HG03354 (cell line): ENCODE data around the gene RYR3.

Source experiments
- ATAC-seq: cut with Tn5 transposase; IDR thresholded peaks from one replicate; pipeline ENCODE4 v1.9.1; 2021; ENCODE audit warnings: mild to moderate bottlenecking; ENCODE audit not compliant: unreplicated experiment, poor library complexity, severe bottlenecking

RYR3 gene

DNA sequence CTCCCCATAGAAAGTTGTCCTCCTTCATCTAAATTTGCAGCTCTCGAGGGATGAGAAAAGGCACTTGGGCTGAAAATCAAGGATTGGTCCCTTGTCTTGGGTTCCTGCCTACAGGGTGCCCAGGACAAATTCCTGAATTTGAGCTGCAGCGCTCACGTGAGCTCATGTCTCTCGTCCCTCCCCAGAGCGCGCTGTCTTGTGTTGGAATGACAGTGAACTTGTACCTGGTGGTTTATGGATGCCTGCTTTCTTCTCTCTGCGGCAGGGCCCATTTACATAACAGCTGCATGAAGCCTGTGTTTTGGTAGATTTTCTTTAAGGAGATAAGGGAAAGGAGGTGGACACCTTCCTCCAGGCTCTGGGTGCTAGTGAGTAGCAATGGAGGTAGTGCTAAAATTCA is 4.3 kb downstream of the RYR3 start:
- no peak for ATAC-seq

DNA sequence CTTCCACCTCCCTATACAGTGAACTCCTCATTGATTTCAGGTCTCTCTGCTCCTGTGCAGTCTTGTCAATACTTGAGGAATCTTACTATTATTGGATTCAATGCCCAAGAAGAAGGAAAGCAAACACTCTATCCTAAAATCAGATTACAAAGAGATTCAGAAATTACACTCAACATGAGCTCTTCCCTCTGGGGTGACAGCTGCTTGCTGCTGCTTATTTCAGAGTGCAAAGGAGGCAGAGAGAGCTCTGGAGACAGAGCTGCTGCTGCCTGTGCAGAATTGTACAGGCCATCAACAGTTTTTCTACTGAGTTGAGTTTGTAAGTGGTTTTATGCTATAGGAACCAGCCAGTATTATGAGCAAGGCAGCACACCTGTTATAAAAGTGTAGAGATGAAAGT is 7.1 kb downstream of the RYR3 start:
- no peak for ATAC-seq

DNA sequence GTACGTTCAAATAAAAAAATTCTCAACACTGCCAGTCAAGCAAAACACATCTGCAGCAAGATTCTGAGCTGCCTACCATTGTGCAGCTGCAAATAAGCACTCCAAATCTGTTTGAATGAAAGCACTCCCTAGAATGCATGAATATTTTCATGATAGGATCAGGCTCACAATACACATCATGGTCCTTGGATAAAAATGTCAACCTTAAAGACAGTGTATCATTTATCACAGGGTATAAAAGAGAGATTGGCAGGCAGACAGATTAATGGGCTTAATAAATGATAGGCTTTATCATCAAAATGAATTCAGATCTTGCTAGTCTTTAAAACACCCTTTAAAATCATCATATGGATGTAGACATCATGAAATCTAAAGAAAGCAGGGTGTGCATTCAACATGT is 9.2 kb downstream of the RYR3 start:
- no peak for ATAC-seq

DNA sequence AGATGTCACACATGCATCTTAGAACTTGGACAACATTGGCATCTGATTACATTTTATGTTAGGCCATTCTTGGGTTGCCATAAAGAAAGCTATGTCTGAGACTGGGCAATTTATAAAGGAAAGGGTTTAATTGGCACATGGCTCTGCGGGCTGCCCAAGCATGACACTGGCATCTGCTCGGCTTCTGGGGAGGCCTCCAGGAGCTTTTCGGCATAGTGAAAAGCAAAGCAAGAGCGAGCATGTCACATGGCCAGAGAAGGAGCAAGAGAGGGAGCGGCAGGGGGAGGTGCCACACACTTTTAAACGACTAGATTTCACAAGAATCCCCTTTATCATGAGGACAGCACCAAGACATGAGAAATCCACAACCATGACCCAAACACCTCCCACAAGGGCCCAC is 11.3 kb downstream of the RYR3 start:
- no peak for ATAC-seq

DNA sequence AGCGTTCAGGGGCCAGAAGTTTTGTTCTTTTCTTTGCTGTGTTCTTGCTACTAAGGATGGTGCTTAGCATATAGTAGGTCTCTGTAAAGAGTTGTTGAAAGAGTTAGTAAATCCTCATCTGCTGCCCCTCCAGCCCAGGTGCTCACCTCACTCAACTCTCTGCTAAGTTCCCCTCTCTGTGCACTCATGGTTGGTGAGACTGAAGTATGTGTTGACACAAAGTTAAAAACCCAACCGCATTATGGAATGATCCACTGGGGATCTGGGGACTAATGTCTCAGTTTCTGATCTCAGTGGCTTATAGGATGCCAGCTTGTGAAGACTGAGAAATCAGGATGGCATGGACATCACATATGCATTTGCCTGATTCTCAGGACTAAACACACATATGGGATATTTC is 13.8 kb downstream of the RYR3 start:
- no peak for ATAC-seq

DNA sequence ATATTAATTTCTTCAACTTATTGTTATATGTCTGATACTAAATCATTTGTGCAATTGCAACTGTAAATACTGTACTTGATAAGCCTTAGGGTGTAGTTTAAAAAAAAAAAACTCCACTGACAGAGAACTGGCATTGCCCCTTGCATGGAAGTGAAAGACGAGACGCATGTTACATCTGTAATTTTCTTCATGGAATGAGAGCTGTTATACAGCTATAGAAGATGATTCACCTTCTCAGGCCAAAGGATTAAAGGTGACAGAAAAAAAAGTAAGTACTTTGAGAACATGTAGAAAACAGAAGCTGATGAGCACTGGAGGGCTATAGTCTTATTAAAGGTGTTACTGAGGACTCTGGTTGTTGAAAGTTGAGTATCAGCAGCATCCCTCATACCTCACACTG is 16.1 kb downstream of the RYR3 start:
- ATAC-seq, result no peak

DNA sequence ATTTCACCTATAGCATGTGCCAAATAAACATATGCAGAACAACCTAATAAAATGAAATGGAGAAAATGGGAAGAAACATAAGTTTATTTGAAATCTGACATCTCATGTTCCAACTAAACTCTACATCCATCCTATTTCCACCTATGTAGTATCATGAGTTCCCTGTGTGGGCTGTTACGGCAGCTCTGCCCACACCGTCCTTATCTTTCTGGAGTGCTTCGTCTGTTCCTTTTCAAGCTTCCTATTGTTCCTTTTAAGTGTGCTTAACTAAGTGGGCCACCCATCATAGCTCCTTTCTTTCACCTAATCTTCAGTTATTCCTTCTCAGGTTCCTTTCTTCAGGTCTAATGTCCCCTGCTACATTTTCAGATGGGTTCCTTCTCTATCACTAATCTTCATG is 17.3 kb downstream of the RYR3 start:
- no peak for ATAC-seq

DNA sequence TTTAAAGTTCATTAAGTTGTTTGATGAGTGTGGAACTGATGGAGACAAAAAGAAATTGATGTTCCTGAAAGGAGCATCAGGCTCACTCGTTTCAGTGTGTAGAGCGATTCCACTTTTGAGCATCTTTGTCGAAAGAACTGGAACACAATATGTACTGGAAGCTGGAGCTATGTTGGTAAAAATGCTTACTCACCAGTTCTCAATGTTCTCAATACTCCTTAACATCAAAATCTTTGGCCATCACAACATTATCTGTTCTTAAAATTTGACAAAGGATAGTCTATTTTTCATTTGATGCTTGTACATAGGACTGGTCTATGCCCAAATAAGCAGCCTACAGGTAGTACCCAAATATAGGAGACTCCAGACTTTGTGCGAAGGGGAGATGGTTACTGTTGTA is 18.7 kb downstream of the RYR3 start:
- ATAC-seq, result no peak

DNA sequence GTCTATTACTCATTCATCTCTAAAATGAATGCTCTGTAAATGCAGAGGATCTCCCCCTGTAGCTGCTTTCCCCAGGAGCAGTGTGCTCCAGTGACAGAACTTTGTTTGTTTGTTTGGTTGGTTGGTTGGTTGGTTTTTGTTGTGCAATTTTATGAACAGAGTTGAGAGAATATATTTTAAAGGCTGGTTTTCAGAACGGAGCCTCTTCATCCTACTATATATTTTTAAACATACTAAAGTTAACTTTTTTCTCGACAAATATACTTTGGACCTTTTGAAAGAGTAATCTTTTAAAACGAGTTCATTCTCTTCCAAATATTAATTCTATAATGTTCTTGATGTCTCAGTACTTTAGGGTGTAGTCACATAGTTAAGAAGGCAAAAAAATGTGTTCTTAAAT is 20.2 kb downstream of the RYR3 start:
- ATAC-seq, result no peak

DNA sequence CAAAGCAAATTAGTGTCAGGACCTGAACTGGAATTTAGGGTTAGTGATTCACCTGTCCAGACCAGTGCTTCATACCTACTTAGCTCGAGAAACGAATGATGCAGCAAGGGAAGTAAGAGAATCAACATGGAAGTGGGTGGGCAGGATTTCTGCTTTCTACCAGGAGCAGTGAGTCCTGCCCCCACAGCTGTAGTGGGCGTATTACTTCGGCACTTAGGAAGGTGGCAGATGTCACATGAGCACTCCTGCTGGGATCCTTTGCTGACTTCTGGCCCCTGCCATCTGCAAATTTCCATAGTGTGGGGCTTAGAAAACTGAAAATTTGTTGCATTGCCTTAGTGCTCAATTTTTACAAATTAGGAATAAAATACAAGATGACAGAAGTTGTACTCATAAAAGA is 31.2 kb downstream of the RYR3 start:
- no peak for ATAC-seq

DNA sequence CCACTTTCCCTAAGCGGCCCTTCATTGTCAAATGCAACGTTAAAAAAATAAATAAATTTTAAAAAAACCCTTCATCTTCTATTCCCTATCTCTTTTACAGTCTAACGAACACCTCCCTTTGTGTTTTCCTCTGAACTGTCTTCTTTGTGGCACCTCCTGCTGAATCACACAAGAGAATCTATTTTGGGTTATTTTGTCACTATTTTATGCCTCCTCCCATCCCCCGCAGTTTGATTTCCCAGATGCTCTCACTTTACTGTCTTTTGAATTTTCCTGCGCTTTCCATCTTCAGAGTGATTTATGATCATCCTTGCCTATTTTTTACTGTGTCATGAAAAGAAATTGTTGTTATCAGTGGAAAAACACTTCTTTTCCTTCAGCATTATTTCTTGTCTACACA is 32.5 kb downstream of the RYR3 start:
- ATAC-seq, result no peak

DNA sequence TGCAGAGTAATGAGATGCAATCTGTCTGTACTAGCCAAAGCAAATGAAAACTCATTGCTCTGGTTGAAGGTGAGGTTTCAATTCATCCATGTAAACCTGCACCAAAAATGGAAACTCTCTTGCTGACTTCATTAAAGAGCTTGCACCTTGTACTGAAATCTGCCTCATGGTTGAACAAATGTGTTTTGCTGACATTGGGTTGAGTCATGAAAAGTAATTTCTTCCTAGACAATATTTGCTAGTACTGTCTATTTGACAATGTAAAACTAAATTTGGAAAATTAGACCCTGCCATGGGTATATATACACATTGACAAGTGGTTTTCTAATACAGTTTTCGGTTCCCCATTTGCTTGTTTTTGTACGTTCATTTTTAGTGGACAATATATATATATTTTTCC is 33.3 kb downstream of the RYR3 start:
- ATAC-seq, result no peak

DNA sequence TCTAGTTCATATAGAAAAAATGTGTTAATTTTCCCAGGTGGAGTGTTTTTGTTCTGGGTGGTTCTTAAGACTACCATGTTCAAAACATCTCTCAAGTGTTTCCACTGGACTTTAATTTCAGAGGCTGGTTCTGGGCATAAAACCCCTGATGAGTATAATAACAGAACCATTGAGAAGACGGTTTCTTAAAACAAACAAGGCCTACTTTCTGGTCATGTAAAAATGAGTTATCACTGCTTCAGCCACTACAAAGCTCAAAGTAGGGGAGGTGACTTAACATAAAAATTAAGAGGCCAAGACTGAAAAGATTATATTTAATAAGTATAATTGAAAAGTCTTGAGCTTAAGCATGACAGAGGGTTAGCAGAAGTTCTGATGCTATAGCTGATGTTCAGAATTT is 33.8 kb downstream of the RYR3 start:
- no peak for ATAC-seq

DNA sequence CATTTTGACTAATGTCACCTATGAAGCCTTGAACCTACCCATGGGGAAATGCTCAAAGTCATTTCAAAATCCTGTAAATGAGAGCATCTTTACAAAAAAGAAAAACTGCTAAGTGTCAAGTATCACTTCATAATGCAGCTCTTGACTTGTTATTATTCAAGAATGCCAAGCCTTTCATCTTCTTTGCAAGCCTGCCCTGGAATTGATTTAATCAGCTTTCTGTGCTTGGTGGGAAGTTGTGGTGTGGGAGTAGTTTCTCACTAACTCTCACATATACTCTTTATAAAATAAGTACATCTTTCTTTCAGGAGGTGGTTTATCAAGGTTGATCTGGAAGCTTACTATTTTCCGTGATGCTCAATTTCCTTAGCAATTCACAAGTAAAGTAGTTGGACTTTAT is 43.6 kb downstream of the RYR3 start:
- ATAC-seq, result no peak

DNA sequence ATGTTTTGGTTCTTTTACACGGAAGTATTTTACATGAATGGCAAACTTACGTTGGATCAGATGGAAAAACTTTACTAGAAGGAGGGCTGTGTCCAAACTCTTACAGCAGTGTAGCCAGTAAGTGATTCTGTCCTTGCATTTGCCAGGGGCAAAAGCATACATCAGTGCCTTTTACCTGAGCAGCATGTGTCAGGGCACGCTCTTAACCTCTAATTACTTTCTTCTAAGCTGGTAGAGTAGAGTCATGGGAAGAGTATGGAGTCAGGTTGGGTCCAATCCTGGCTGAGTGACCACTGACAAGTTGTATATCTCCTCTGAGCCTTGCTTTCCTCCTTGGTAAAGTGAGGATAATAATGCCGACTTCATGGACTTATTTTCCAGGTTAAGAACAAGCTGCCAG is 47.1 kb downstream of the RYR3 start:
- ATAC-seq, result no peak

DNA sequence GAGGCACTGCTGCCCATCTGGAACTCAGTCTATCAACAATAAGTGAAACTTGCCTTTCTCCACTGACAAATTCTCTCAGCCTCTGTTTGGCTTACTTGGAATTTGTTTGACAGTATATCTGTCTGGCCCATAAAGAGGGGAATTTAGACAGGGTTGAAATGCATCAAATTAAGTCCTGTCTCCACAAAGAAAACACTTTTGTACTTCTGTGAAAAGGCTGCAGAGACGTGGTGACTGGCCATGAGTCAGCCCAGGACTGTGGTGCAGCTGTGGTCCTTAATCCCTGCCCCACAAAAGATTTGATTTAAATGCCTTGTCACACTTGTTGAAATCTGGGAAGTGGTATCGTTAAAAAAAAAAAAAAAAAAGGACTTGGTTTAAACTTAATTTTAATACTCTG is 47.5 kb downstream of the RYR3 start:
- no peak for ATAC-seq

DNA sequence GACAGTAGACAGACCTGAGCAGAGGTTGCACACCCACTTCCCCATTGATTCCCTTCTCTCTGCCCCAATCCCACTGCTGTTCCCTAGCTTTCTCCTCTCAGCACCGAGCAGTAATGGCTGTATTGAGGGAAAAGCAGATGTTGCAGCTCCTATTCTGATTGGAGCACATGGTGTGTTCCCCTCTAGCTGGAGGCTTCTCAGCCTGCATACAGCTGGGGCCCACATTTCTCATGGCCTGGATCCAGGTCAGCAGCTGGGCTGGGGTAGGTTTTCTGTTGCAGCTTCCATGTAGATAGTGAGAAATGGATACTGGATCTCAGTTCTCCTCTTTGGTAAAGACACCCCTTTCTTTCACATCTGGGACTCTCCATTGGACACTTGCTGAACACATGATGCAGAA is 50.1 kb downstream of the RYR3 start:
- no peak for ATAC-seq

DNA sequence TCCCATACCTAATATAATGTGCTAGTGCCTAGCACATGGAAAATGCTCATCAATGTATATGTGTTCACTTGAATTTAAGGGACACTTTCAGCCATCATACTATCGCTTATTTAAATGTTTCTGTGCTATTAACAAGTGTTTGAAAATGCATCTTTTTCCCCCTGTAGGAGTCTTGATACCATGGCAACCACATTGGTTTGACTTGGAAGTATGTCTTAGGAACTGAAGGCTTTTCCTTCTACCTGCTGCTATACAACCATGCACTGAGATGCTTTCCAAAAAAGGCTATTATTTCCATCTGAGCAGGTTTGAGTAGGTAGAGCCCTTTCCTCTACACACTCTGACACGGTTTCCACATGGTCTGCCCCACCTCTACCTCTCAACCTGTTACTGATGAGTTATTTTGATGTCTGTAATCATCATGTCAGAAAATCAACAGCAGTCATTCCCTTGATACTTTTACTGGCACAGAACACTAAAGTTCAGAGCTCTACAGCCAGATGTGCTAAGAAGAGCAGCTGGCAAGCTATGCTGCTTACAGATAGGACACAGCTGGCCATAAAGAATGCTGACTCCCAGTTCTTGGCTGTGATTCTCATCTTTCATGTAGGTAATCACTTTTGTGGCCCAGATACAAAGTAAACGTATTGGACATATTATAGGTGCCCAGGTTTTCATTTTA is 59.3 kb downstream of the RYR3 start:
- ATAC-seq, result no peak

DNA sequence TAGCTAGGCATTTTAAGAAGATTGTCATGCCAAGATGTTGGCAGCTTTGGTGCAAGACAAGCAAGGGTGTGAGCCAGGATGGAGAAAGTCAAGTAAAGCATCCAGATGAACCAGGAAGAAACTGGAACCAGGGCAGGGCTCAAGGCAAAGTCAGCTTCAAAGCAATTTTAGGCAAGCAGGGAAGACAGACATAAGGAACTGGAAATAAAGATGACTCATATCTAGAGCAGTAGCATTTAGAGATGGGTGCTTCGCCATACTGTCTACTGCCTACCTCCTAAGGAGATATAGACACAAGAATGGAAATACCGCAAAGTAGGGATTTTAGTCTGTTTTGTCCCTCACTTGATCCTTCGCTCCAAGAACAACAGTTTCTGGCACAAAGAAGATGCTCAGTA is 59.9 kb downstream of the RYR3 start:
- no peak for ATAC-seq

DNA sequence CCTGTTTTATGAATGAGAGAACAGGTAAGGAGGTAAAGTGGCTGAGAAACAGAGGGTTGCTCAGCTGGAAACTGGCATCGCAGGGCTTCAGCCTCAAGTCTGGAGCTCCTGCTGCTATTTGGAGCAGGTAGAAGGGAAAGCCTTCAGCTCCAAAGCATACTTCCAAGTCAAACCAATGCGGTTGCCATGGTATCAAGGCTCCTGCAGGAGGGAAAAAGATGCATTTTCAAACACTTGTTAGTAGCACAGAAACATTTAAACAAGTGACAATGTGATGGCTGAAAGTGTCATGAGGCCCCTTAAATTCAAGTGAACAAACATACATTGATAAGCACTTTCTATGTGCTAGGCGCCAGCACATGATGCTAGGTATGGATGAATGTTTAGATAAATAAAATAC is 60.4 kb downstream of the RYR3 start:
- no peak for ATAC-seq

DNA sequence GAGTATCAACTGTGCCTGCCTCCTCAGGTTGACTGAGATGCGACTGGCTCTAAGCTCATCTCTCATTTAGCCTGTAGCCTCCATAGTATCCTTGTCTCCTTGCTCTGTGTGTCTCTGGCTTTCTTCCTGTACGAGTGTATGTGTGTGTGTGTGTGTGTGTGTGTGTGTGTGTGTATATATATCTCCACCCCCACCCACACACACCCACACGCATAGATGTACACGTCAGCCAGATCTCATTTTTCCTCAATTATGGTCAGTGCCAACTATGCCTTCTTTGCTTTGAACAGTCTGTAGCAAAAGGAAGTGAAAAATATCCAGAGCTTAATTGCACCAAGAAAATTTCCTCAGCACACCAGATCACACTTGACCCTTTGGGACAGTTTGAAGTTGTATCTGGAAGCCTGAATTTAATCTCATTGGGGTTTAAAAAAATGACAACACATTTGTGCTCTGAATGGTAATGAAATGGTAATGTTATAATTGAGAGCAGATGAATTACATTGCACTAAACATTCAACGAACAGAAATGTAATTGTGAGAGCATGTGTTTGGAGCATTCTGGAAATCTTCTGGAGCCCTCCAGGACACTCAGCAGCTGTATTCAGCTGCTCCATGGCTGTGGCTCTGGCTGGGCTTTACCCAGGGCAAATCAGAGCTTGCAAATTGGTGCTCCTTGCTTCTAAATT is 63.6 kb downstream of the RYR3 start:
- no peak for ATAC-seq

DNA sequence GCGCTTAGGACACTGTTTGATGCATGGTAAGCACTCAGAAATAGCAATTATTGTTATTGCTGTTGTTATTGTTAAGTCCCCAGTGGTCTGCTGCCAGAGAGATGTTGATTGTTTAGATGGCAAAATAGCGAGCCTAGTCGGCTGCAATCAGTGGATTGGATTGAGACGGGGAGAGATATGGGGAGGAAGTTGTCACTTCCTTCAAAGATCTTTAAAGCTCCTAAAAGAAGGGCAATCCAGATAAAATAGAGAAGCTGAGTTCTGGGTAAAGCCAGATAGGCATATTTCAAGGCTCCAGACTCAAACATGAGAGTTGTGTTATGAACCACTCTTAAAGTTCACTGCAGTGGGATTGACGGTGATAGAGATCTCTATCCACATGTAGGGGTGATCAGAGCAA is 64.5 kb downstream of the RYR3 start:
- no peak for ATAC-seq
